Hematopoietic multipotent progenitor cell (in vitro differentiated cells): ENCODE results near the gene SCD5. TPM values are rescaled to one million over a fixed set of nuclear protein-coding genes. Genes with fewer than 3 reads are reported as not detected.

Source experiments
- DNase-seq, 3 donors: peaks; one replicate each; pipeline ENCODE4 v3.0.0-alpha.2; 2011 to 2015; ENCODE audit warnings: low read depth in 2 of 3, low spot score in 2 of 3
- small RNA-seq: library from RNA; depleted of rRNA; stranded (forward); fragments of <200 nt; gene quantifications from one replicate; pipeline ENCODE3, GENCODE V24; 2012
- total RNA-seq: library from RNA; depleted of rRNA; stranded (reverse); fragments of >200 nt; gene quantifications from one replicate; pipeline ENCODE4 v1.2.3, GENCODE V29; 2012

The SCD5 gene
- total RNA-seq, 1 donor = 10.8 TPM

DNA sequence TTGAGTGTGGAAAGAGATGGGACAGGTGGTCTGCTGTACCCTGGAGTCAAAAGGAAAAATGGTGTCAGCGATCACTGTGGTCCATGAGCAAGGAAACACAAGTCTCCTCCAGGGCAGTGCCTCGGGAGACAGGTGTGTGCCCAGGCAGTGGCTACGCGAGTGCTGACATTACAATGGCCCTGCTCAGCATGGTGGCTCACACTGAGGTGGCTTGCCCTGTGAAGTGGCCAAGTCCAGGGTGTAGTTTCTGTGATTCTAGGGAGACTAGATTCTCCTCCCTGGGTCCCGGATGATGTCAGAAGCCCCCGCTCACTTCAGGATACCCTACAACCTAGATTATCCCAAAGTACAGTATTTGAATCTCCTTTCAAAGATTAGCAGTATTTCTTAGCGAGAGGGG lies 192.0 kb downstream of the SCD5 start:
- DNase-seq = no peak

DNA sequence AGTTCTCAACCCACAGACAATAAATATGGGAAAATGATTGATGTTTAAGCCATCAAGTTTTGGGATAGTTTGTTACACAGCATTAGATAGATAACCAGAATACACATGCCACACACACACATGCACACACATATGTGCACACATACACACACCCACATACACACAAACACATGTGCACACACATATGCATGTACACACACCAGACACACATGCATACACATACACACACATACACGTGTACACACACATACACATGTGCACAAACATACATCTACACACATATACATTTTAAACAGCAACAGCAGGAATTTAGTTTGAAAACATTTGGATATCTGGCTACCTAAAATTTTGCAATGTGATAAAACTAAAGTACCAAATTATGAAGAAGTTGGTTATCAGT lies 194.1 kb downstream of the SCD5 start:
- DNase-seq = no peak

DNA sequence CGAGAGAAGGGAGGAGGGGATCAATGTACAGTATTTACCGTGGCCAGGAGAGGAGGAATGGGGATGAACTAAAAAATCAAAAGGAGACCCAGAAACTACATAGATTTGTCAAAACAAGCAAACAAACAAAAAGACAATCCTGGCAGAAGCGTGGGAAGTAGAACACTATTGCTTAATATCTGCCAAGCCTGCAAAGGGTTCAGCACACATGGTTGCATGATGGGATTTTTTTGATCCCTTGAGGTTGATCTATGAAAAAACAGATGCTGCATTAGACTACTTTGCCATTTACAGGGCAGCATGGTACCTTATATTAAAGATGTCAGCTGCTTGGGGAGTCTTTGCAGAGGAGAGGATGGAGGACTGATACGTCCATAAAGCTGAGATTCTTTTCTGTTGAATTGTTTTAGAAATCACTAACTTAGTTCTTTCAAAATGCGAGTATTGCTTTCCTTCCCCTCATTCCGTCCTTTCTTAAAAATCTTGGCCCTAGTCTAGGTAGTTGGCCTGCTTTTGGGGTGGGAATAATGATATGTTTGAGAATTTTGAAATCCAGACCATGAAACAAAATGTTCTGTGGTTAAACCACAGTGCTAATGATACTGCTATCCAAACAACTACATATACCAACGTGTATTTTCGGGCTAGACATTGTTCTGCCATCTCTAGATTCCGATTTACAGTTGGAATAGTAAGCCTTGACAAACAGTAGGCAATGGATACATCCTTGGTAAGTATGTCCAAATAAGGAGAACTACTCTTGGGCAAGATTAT lies 197.2 kb downstream of the SCD5 start:
- no peak for DNase-seq

DNA sequence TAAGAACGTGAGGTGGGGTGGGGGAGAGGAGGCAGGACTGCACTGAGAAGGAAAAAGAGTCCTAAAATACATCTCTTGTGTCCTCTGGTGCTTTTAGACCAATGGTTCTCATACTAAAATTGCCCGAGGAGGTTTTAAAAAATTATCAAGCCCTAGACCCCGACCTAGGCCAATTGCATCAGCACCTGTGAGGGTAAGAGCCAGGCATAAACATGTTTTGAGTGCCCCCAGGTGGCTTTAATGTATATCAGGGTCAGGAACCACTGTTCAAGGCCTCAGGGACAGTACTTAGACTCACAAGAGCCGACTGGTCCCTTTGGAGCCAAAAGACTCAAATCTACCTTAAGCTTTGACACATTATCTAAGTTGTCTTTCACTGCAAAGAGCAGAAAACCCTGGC lies 199.3 kb downstream of the SCD5 start:
- peak in 2 of 3 donors; percentile 5 to 29 for DNase-seq

DNA sequence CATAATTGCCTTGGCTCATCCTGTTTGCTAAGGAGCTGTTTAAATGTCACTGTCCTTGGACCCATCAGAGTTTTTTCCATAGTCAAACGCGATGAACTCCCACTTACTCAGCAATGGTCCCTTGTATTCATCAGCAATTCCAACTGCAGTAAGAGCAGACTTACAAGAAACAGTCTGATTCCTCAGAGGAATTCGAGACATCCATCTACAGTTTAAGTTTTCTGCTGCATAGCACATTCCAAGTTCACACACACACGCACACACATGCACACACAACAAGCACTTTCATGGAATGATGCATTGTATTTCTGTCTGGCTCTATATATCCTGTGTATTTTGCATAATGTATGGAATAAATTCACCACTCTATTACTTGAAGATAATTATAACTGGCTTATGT lies 204.1 kb downstream of the SCD5 start:
- DNase-seq = no peak

DNA sequence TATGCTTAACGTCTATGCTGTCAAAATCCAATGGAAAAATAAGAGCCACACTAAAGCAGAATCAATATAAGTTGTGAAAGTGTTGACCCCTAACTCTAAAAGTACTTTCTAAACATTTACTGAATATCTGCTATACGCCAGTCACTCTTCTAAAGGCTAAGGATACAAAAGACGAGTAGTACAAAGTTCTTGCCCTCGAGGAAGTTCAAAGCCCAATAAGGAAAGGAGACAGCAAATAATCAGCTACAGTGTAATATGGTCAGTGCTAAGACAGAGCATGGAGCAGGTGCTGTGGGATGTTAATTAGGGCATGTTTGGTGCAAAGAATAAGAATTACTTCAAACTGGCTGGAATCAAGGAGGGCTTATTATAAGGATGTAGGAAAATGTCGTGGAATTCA lies 205.2 kb downstream of the SCD5 start:
- DNase-seq = no peak

DNA sequence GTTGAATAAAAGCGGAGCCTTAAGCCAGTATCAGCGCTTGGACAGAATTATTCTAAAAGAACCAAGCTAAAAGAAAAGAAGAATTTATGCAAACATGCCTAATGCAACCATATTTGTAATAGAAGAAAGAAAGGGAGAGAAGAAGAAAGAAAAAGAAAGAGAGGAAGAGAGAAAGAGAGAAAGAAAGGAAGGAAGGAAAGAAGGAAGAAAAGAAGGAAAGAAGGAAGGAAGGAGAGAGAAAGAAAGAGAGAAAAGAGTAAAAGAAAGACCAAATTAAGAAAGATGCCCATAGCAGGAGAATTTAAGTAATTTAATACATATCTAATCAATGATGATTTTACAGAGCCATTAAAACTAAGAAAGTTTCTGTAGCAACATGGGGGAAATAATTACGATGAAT lies 206.0 kb downstream of the SCD5 start:
- no peak for DNase-seq

DNA sequence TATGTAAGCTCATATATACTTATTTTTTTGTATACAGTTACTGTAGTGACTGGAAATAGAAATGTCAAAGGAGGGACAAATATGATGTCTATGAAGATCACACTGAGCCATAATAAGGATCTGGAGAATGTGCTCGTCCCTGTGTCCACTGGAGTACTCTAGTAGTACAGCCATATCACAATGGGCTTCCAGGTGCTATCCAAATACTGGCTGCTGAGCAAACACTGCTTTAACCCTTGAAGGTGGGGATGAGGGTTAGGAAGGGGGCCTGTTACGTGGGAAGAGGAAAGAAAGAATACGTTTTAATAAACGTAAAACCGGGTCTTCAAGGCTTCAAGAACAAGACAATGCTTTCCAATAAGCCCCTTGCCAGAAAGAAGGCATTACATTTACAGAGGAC lies 207.0 kb downstream of the SCD5 start:
- DNase-seq = no peak

DNA sequence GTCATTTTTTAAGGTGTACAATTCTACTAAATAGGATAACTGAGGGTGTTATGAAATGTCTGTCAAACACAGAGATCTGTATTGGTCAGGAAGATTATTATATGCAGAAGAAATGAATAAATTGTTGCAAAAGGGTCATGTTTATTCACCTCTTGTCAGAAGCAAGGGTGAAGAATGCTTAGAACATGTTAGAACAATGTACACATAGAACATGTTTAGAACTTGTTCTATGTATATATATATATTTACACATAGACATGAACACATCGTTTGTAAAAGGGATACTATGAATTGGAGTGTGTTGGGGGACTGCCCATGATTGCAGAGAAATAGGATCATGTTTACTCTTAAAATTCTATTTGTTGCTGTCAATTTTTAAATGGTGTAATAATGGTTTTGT lies 208.8 kb downstream of the SCD5 start:
- no peak for DNase-seq

DNA sequence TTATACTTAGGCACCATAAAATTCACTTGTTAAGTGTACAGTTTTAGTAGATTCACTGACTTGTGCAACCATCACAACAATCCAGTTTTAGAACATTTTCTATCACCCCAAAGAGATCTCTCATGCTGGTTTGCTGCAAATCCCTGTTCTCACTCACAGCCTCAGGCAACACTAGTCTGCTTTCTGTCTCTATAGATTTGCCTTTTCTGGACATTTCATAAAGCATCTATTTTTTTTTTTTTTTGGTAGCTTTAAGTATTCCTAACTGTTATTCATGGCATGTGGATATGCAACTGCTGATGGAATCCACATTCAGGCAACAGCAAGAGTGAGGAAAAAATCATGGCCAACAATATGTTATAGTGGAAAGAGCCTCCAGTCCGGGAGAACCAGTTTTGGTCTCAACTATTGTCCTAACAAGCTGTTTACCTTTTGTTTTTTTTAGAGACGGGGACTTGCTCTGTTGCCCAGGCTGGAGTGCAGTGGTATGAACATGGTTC lies 209.8 kb downstream of the SCD5 start:
- no peak for DNase-seq

DNA sequence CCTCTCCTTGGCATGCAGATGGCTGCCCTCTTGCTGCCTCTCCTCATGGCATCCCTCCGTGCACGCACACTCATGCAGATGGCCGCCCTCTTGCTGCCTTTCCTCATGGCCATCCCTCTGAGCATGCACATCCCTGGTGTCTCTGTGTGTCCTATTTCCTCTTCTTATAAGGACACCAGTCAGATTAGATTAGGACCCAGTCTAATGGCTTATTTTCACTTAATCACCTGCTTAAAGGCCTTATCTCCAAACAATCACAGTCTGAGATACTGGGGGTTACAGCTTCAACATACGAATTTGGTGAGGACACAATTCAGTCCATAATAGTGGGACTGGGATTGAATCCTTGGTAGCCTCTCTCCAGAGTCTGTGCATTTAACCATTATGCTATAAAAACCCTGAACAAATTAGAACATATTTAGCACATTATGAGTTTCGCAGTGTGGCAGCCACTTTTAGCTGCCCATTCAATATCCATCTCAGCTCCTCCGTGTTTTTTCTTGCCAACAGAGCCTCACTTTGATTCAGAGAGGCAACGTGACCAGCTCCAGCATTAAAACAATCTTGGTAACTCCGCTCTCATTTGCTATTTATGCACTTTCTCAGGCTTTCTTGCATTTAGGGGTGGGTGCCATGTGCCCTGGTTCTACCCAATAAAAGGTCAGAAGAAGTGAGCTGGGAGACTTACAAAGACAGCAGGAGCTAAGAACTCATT lies 210.6 kb downstream of the SCD5 start:
- no peak for DNase-seq

DNA sequence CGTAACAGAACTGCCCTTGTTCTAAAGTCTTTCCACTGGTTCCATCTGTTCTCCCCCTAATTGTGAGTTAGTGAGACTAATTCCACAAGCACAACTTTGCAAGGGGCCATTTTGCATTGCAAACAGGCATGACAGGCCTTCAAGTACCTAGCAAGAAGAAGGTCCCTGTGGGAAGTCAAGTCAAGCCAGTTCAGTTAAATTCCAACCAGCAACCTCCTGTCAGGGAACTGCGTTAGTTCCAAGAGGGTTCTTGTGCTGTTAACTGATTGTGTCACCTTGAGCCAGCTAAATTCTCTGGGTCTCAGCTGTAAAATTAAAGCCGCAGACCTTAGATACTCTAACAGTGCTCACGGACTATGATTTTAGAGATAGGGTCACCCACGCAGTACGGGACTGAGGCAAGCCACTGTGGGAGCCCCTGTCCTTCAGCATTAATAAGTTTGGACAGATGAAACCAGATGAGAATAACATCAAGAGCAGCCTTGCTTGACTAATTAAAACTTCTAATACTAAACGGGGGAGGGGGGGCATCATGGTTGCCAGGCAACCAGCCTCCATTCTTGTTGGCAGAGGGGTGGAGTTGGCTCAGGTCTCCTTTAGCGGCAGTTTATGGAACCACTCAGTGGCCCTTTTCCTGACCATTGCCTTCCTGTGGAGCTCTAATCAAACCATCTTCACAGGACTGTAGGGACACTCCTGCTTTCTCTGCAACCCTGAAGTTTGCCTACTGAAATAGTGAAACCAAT lies 212.7 kb downstream of the SCD5 start:
- DNase-seq = no peak

DNA sequence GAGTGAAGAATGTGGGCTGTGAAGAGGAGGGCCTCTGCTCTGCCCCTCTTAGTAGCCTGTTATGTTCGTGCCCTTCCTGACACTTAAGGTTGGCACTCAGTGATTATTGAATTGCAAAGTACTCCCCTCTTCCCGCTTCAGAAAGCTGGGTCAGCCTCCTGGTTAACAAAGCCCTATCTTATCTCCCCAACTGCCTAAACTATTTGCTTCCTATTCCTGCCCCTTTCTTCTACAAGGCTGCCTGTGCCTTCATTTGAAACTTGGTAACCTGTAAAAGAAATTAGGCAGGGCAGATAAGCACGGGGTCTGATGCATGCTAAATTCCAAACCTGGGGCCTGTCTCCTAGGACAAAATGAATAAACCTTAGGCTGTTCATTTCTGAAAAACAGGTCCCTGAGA lies 213.7 kb downstream of the SCD5 start:
- no peak for DNase-seq

DNA sequence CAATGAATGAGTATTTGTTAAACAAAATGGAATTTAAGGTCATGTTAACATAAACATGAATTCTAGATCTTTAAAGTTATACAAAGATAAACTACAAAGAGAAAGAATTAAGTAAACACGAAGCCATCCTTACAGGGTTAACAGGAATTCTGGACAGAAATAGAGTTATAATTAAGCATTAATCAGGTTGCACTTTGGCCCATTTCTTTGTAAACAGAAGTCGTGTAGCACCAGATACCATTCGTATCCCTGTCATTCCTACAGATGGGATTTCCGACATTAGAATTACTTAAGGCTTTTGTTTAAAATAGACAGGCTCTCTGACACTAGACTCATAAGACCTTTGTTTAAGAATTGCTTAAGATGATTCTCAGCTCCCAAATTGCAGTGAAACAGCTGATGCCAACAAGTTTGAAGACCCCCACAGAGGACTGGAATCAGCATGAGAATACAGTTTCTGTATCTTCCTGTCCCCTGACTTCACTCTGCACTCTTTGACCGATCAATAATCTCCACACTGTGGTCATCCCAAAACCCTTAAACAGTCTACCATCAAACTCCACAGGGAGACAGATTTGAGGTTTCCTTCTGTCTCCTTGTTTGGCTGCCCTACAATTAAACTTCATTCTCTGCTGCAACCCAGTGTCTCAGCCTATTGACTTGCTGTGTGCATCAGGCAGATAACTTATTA lies 214.6 kb downstream of the SCD5 start:
- no peak for DNase-seq

DNA sequence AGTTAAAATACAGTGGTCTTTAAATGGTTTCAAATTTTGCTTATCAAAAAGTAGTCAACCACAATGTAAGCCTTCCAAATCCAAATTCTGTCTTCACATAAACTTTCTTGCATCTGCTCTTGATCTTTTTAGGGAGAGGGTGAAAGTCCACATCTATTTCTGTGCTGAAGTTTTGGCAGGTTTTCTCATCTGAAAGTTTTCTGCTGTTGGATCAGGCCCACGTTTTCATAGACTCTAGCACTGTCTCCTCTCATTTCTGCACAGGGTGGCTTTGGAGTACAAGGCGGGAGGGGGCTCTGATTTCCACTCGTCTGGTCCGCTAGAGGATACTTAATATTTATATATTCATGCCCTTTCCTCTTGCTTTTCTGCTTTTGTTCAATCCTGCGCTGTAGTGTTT lies 218.7 kb downstream of the SCD5 start:
- DNase-seq = no peak

Small RNAs within 50 kb of the gene (small RNA-seq; reads per million reads assigned to genes)
- gene MIR575 = not detected

Other genes with a start within 250 kb of the SCD5 start
- gene TMEM150C, start 236.8 kb downstream of the SCD5 start, total RNA-seq = 8.6 TPM
- 104 TPM for gene SEC31A, start 92.4 kb upstream of the SCD5 start, total RNA-seq
- 2.7 TPM for gene THAP9, start 101.9 kb upstream of the SCD5 start, total RNA-seq
- gene LIN54, start 212.0 kb upstream of the SCD5 start, total RNA-seq = 19.1 TPM
- 53.1 TPM for gene COPS4, start 236.4 kb upstream of the SCD5 start, total RNA-seq